GM18505 (cell line): ENCODE data around the gene TOB1.
"Not testable (repeated sequence)": the region's sequence is repeated elsewhere in the genome, so short reads cannot be mapped to it uniquely, and the experiment has no call there.

Source experiments
- ATAC-seq: cut with Tn5 transposase; IDR thresholded peaks from one replicate; pipeline ENCODE4 v1.9.1; 2021; ENCODE audit not compliant: unreplicated experiment
- POLR2A ChIP-seq: IDR thresholded peaks from 4 replicates; pipeline ENCODE4 v1.6.1; 2011; ENCODE audit warnings: borderline replicate concordance; ENCODE audit not compliant: insufficient read depth, insufficient read length; ENCODE audit errors: extremely low read depth

The TOB1 gene

GRCh38 chr17:50868602-50869001 lies 2.4 kb upstream of the TOB1 start:
- ATAC-seq = no peak
- no peak for TF ChIP-seq POLR2A

GRCh38 chr17:50868140-50868438 lies 1.9 kb upstream of the TOB1 start:
- no peak for TF ChIP-seq POLR2A
- ATAC-seq = no peak

GRCh38 chr17:50867363-50868139 lies 1.4 kb upstream of the TOB1 start:
- peak; percentile 72 for TF ChIP-seq POLR2A

GRCh38 chr17:50866950-50867362 lies 802 bp upstream of the TOB1 start:
- ATAC-seq = peak; percentile 8
- TF ChIP-seq POLR2A = peak; percentile 66

More at GRCh38 chr17:50867363-50868139, 1.4 kb upstream of the TOB1 start:
- peak; percentile 26 for ATAC-seq

- TF ChIP-seq POLR2A = no peak
- no peak for ATAC-seq
Observed at GRCh38 chr17:50865868-50866260, 290 bp downstream of the TOB1 start.

- peak; percentile 23 for ATAC-seq
- TF ChIP-seq POLR2A = peak; percentile 20
Observed at GRCh38 chr17:50865060-50865867, 890 bp downstream of the TOB1 start.

GRCh38 chr17:50864747-50865059 lies 1.5 kb downstream of the TOB1 start:
- no peak for TF ChIP-seq POLR2A
- ATAC-seq = no peak

GRCh38 chr17:50863931-50864330 lies 2.2 kb downstream of the TOB1 start:
- ATAC-seq = no peak
- TF ChIP-seq POLR2A = no peak

- no peak for TF ChIP-seq POLR2A
- ATAC-seq = no peak
Observed at GRCh38 chr17:50863221-50863843, 2.8 kb downstream of the TOB1 start.

- no peak for ATAC-seq
- no peak for TF ChIP-seq POLR2A
Observed at GRCh38 chr17:50861822-50862528, 4.2 kb downstream of the TOB1 start.

- no peak for ATAC-seq
- no peak for TF ChIP-seq POLR2A
Observed at GRCh38 chr17:50861334-50861676, 4.8 kb downstream of the TOB1 start.

- ATAC-seq = not testable (repeated sequence)
Observed at GRCh38 chr17:50859727-50860126, 6.4 kb downstream of the TOB1 start.

GRCh38 chr17:50858486-50859225 lies 7.5 kb downstream of the TOB1 start:
- ATAC-seq = no peak
- no peak for TF ChIP-seq POLR2A
